KMS-11 (cell line): ENCODE measurements around the gene GPR132.
A peak's percentile ranks its signal among the peaks of the same experiment; 100 is the strongest.

Experiments
- H2AFZ ChIP-seq: fragments of 200-600 bp; sonication (generic); 2 replicates; pipeline ENCODE4 v1.6.1; 2016; ENCODE audit warnings: antibody characterized with exemption, mixed run types, low read depth
- H3K27ac ChIP-seq: fragments of 200-600 bp; sonication (generic); 2 replicates; pipeline ENCODE4 v1.6.1; 2016; ENCODE audit warnings: mild to moderate bottlenecking, mixed run types
- H3K27me3 ChIP-seq: fragments of 200-600 bp; sonication (generic); 2 replicates; pipeline ENCODE4 v1.6.1; 2017; ENCODE audit warnings: mild to moderate bottlenecking, low read depth, mixed run types, moderate library complexity; ENCODE audit not compliant: insufficient read depth
- H3K36me3 ChIP-seq: fragments of 200-600 bp; sonication (generic); 2 replicates; pipeline ENCODE4 v1.6.1; 2017; ENCODE audit warnings: mild to moderate bottlenecking, mixed run types; ENCODE audit not compliant: insufficient read depth
- H3K4me1 ChIP-seq: fragments of 200-600 bp; sonication (generic); 2 replicates; pipeline ENCODE4 v1.6.1; 2016; ENCODE audit warnings: mild to moderate bottlenecking, low read depth, mixed run types; ENCODE audit not compliant: poor library complexity, severe bottlenecking
- H3K4me2 ChIP-seq: fragments of 200-600 bp; sonication (generic); 2 replicates; pipeline ENCODE4 v1.7.0; 2016; ENCODE audit warnings: mild to moderate bottlenecking, mixed run types
- H3K4me3 ChIP-seq: fragments of 200-600 bp; sonication (generic); IDR thresholded peaks from 2 replicates; pipeline ENCODE4 v1.6.1; 2017; ENCODE audit warnings: low read depth, low read length, mixed read lengths; ENCODE audit not compliant: insufficient read depth
- H3K79me2 ChIP-seq: fragments of 200-600 bp; sonication (generic); 2 replicates; pipeline ENCODE4 v1.6.1; 2016; ENCODE audit warnings: low read depth, mixed run types; ENCODE audit not compliant: insufficient read depth
- H3K9ac ChIP-seq: fragments of 200-600 bp; sonication (generic); 2 replicates; pipeline ENCODE4 v1.6.1; 2016; ENCODE audit warnings: mild to moderate bottlenecking, mixed run types
- H4K20me1 ChIP-seq: fragments of 200-600 bp; sonication (generic); 2 replicates; pipeline ENCODE4 v1.6.1; 2016; ENCODE audit warnings: mild to moderate bottlenecking, mixed run types; ENCODE audit not compliant: insufficient read depth
- CTCF ChIP-seq: fragments of 200-600 bp; sonication (generic); conservative IDR thresholded peaks from 2 replicates; pipeline ENCODE4 v1.6.1; 2017; ENCODE audit warnings: low read depth, mild to moderate bottlenecking, antibody characterized with exemption, low read length, moderate library complexity, mixed read lengths

GPR132 gene

GRCh38 chr14:105093038-105093430, 27.8 kb upstream of the GPR132 start:
- H3K4me1 ChIP-seq: peaks cover 6% of the 10 kb centered on the region
- no peaks in the 10 kb centered on the region for H4K20me1 ChIP-seq
- no peaks in the 10 kb centered on the region for H3K36me3 ChIP-seq
- no peak overlapping the region for H3K9ac ChIP-seq
- H3K79me2 ChIP-seq: no peaks in the 10 kb centered on the region
- H3K27me3 ChIP-seq: no peaks in the 10 kb centered on the region
- H3K4me2 ChIP-seq: 0 out of 2 replicates have a peak overlapping the region, but pooled peaks have one; percentile 42
- no peak overlapping the region for H3K27ac ChIP-seq
- no peak for TF ChIP-seq CTCF
- no peak overlapping the region for H3K4me3 ChIP-seq
- H2AFZ ChIP-seq: peak overlapping the region; percentile 59; the same call in 1 of the 2 replicates

- H2AFZ ChIP-seq: peak overlapping the region; percentile 59; the same call in 1 of the 2 replicates
- H4K20me1 ChIP-seq: no peaks in the 10 kb centered on the region
- 0 out of 2 replicates have a peak overlapping the region, but pooled peaks have one; percentile 42 for H3K4me2 ChIP-seq
- H3K4me3 ChIP-seq: no peak overlapping the region
- no peak overlapping the region for H3K9ac ChIP-seq
- TF ChIP-seq CTCF: no peak
- peaks cover 6% of the 10 kb centered on the region for H3K4me1 ChIP-seq
- no peaks in the 10 kb centered on the region for H3K36me3 ChIP-seq
- H3K79me2 ChIP-seq: no peaks in the 10 kb centered on the region
- H3K27me3 ChIP-seq: no peaks in the 10 kb centered on the region
- H3K27ac ChIP-seq: no peak overlapping the region
Observed at GRCh38 chr14:105092171-105093037, 27.2 kb upstream of the GPR132 start.

GRCh38 chr14:105091517-105092170, 26.4 kb upstream of the GPR132 start:
- Histone ChIP-seq H3K27me3 (no peaks in the 10 kb centered on the region), H3K79me2 (no peaks in the 10 kb centered on the region), H2AFZ (no peak overlapping the region), H3K4me2 (no peak overlapping the region), H3K27ac (no peak overlapping the region), H3K9ac (no peak overlapping the region), H3K36me3 (no peaks in the 10 kb centered on the region), H3K4me1 (peaks cover 6% of the 10 kb centered on the region), H4K20me1 (no peaks in the 10 kb centered on the region), H3K4me3 (no peak overlapping the region)
- TF ChIP-seq CTCF: no peak

- Histone ChIP-seq H3K79me2 (no peaks in the 10 kb centered on the region), H3K4me2 (no peak overlapping the region), H2AFZ (no peak overlapping the region), H4K20me1 (no peaks in the 10 kb centered on the region), H3K27me3 (no peaks in the 10 kb centered on the region), H3K9ac (no peak overlapping the region), H3K4me3 (no peak overlapping the region), H3K36me3 (no peaks in the 10 kb centered on the region), H3K27ac (no peak overlapping the region), H3K4me1 (peaks cover 9% of the 10 kb centered on the region)
- TF ChIP-seq CTCF: no peak
Observed at GRCh38 chr14:105091054-105091516, 25.9 kb upstream of the GPR132 start.
